Gastrocnemius medialis (tissue), 4 donors: ENCODE measurements around the gene HYAL2. TPM values are rescaled to one million over a fixed set of nuclear protein-coding genes. Genes with fewer than 3 reads are reported as not detected.

Source experiments
- ATAC-seq, 2 donors: fragments of 150-250 bp; one replicate each; pipeline ENCODE4 v1.9.1; 2016
- DNase-seq, 2 donors: peaks; one replicate each; pipeline ENCODE4 v3.0.0-alpha.2; 2019
- H3K27ac ChIP-seq, 4 donors: fragments of 200-600 bp; sonication (generic); 1 replicate in 1 of 4; 2 replicates in 3 of 4; pipeline ENCODE4 v1.5.1; 2016 to 2018; ENCODE audit warnings: mild to moderate bottlenecking in 2 of 4, moderate library complexity in 1 of 4
- H3K27me3 ChIP-seq, 3 donors: fragments of 200-600 bp; sonication (generic) in 2 of 3; 1 replicate in 1 of 3; 2 replicates in 2 of 3; pipeline versions ENCODE4 v1.5.1 to v1.6.0; 2016 to 2019; ENCODE audit warnings: mild to moderate bottlenecking in 1 of 3, moderate library complexity in 1 of 3
- H3K36me3 ChIP-seq, 2 donors: fragments of 200-600 bp; sonication (generic) in 1 of 2; one replicate each; pipeline ENCODE4 v1.5.1; 2017 to 2018
- H3K4me1 ChIP-seq, 2 donors: fragments of 200-600 bp; sonication (generic) in 1 of 2; one replicate each; pipeline ENCODE4 v1.5.1; 2016 to 2017; ENCODE audit warnings: mild to moderate bottlenecking in 2 of 2
- H3K4me3 ChIP-seq, 4 donors: fragments of 200-600 bp; sonication (generic) in 3 of 4; 1 replicate in 1 of 4; 2 replicates in 3 of 4; pipeline ENCODE4 v1.5.1; 2016 to 2019; ENCODE audit warnings: mild to moderate bottlenecking in 2 of 4
- H3K9me3 ChIP-seq, 3 donors: fragments of 200-600 bp; sonication (generic) in 2 of 3; 1 replicate in 1 of 3; 2 replicates in 2 of 3; pipeline ENCODE4 v1.5.1; 2016 to 2019
- POLR2A ChIP-seq, 2 donors: fragments of 450-650 bp; IDR thresholded peaks; one replicate each; pipeline ENCODE4 v1.6.1; 2017; ENCODE audit warnings: antibody characterized with exemption in 2 of 2, mild to moderate bottlenecking in 2 of 2, moderate library complexity in 2 of 2
- in situ Hi-C, 4 donors: fragments of 200-750 bp; cut with MboI; loops; one replicate each; pipeline versions ENCODE4 v1.15.0 to v1.8.0; 2017; ENCODE audit warnings: low sequenced_read_pairs in 4 of 4
- intact Hi-C: fragments of 100-400 bp; cut with DNase I; formaldehyde crosslinking; loops from one replicate; pipeline ENCODE4 v1.15.1; 2023; ENCODE audit warnings: low total_unique reads
- total RNA-seq, 4 donors: library from RNA; depleted of rRNA; stranded (reverse); fragments of >200 nt; gene quantifications; one replicate each; pipeline versions ENCODE4 v1.1.0 to v1.2.3, GENCODE V29; 2016
- TF ChIP-seq, protein P1 (sequence below), 5 experiments: fragments of 450-650 bp in 3 of 5; fragments of 200-600 bp in 2 of 5; sonication (generic) in 2 of 5; IDR thresholded peaks in 4 of 5; conservative IDR thresholded peaks in 1 of 5; 1 replicate in 4 of 5; 2 replicates in 1 of 5; pipeline ENCODE4 v1.5.1; 2016 to 2019; ENCODE audit warnings: antibody characterized with exemption in 5 of 5, mild to moderate bottlenecking in 3 of 5, moderate library complexity in 3 of 5

The HYAL2 gene
- total RNA-seq, 4 donors from 2014 or later, result 47.0 to 69.8 (median 65.4) TPM

DNA sequence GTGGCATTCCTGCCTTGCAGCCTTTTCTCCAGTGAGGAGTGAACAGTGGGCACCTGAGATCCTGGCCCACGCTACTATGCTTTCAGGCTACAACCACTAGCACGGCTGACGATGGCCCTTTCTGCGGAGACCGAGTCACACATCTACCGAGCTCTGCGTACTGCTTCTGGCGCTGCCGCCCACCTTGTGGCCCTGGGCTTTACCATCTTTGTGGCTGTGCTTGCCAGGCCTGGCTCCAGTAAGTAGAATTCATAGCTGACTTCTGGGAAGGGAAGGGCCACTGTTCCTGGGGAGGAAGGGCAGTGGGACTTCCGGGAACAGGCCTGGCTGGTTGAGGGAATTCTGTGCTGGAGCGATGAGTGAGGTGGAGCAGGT lies 28.8 kb upstream of the HYAL2 start:
- no peak for TF ChIP-seq POLR2A (IDR thresholded peaks at IDR 0.05)
- TF ChIP-seq, protein P1, sequence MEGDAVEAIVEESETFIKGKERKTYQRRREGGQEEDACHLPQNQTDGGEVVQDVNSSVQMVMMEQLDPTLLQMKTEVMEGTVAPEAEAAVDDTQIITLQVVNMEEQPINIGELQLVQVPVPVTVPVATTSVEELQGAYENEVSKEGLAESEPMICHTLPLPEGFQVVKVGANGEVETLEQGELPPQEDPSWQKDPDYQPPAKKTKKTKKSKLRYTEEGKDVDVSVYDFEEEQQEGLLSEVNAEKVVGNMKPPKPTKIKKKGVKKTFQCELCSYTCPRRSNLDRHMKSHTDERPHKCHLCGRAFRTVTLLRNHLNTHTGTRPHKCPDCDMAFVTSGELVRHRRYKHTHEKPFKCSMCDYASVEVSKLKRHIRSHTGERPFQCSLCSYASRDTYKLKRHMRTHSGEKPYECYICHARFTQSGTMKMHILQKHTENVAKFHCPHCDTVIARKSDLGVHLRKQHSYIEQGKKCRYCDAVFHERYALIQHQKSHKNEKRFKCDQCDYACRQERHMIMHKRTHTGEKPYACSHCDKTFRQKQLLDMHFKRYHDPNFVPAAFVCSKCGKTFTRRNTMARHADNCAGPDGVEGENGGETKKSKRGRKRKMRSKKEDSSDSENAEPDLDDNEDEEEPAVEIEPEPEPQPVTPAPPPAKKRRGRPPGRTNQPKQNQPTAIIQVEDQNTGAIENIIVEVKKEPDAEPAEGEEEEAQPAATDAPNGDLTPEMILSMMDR (IDR thresholded peaks at IDR 0.05 in 4 of 5, conservative IDR thresholded peaks at IDR 0.05 in 1 of 5), result no peak
- H3K27me3 ChIP-seq, result no peaks in the 10 kb centered on the region
- H3K36me3 ChIP-seq, result peaks cover 0 to 39% of the 10 kb centered on the region in 2 donors
- ATAC-seq (no peak), DNase-seq (no peak)
- H3K27ac ChIP-seq, result peak overlapping the region; percentile 86 to 97 (median 90)
- peak overlapping the region; percentile 64 to 91 (median 76) for H3K4me3 ChIP-seq
- H3K4me1 ChIP-seq, result peaks cover 40 to 54% of the 10 kb centered on the region in 2 donors
- no peaks in the 10 kb centered on the region for H3K9me3 ChIP-seq
- intact Hi-C loops (loop anchor here (10.0 kb wide), 1 partner anchor 1043 kb away; the partner anchor contains the start of gene RBM15B), in situ Hi-C loops (loop anchor here in 1 of 4 donors (25.0 kb wide), 1 partner anchor 186 kb away; no protein-coding TSS in a partner anchor)

DNA sequence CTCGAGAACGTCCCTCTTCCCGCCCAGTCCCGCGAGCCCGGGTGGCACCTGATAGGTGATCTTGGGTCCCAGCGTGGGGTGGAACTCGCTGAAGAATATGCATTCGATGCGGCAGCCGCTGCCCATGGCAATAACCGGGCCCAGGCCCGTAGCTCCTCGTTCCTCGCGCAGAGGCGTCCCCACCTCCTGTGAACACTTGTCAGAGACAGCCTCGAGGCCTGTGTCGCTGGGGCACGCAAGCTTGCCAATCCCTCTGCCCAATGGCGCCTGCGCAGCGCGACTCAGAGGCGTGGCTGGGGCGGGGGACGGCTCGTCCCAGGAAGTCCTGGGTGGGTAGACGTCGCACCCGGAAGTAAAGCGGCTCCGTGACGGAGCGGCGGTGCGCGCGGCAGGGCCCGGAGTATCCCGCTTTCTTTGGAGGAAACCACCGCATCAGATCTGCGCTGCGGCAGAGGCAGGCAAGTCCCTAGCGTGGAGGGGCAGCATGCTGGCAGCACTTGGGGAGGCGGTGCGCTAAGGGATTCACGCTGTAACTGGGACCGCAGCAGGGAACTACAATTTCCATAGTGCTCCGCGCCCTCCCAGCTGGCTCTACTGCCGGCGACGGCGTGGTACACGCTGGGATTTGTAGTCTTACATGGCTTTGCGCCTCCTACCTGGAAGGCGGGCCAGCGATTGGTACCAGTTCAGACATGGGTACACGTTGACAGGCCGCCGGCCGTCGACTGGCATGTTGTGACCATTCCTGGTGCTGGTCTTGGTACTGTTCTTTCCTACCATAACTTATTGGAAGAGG lies 28.2 kb upstream of the HYAL2 start, which contains the start of the genes CYB561D2 and NPRL2:
Gene CYB561D2, plus strand, starts transcription at position 336 of the 796 bp plus-strand sequence. CDS start 572 bp downstream, outside the sequence.
Gene NPRL2, minus strand, starts transcription at position 249 of the 796 bp plus-strand sequence. Its CDS starts 123 bp downstream, at position 126.
- peaks cover 34 to 51% of the 10 kb centered on the region in 2 donors for H3K4me1 ChIP-seq
- TF ChIP-seq, protein P1 (IDR thresholded peaks at IDR 0.05 in 4 of 5, conservative IDR thresholded peaks at IDR 0.05 in 1 of 5), result peak in 1 of 5 experiments; percentile 6
- TF ChIP-seq POLR2A (IDR thresholded peaks at IDR 0.05), result peak; percentile 90 to 92
- H3K36me3 ChIP-seq, result peaks cover 0 to 39% of the 10 kb centered on the region in 2 donors
- no peaks in the 10 kb centered on the region for H3K9me3 ChIP-seq
- intact Hi-C loops (loop anchor here (10.0 kb wide), 1 partner anchor 1044 kb away; the partner anchor contains the start of gene RBM15B), in situ Hi-C loops (loop anchor here in 1 of 4 donors (25.0 kb wide), 1 partner anchor 187 kb away; no protein-coding TSS in a partner anchor)
- peak; percentile 93 to 95 for ATAC-seq
- peak within 1 kb of the TSS; percentile 64 to 91 (median 76) for H3K4me3 ChIP-seq
- DNase-seq, result peak; percentile 94 to 97
- H3K27ac ChIP-seq, result peak within 1 kb of the TSS; percentile 86 to 97 (median 90)
- H3K27me3 ChIP-seq, result no peaks in the 10 kb centered on the region

DNA sequence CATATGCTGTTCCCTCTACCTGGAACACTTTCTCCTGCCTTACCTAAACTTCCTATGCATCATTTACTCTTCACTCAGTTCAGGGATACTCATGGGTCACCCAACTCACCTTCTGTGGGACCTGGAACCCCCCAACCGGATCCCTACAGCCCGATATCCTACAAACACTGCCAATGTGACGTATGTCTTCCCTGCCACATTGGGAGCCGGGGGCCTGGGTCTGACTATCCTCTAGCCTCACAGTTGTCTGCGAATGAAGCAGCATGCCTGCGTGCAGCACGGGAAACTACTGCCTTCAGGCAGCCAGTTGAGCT lies 27.6 kb upstream of the HYAL2 start:
- Histone ChIP-seq H3K4me1 (peaks cover 28 to 51% of the 10 kb centered on the region in 2 donors), H3K27ac (peak overlapping the region; percentile 86 to 97 (median 90)), H3K27me3 (no peaks in the 10 kb centered on the region), H3K36me3 (peaks cover 0 to 33% of the 10 kb centered on the region in 2 donors), H3K9me3 (no peaks in the 10 kb centered on the region), H3K4me3 (peak overlapping the region; percentile 64 to 91 (median 76))
- TF ChIP-seq POLR2A (IDR thresholded peaks at IDR 0.05), result no peak
- TF ChIP-seq, protein P1 (IDR thresholded peaks at IDR 0.05 in 4 of 5, conservative IDR thresholded peaks at IDR 0.05 in 1 of 5), result no peak
- no peak for DNase-seq
- no peak for ATAC-seq
- in situ Hi-C loops (loop anchor here in 1 of 4 donors (25.0 kb wide), 1 partner anchor 187 kb away; no protein-coding TSS in a partner anchor), intact Hi-C loops (loop anchor here (10.0 kb wide), 1 partner anchor 1045 kb away; the partner anchor contains the start of gene RBM15B)

DNA sequence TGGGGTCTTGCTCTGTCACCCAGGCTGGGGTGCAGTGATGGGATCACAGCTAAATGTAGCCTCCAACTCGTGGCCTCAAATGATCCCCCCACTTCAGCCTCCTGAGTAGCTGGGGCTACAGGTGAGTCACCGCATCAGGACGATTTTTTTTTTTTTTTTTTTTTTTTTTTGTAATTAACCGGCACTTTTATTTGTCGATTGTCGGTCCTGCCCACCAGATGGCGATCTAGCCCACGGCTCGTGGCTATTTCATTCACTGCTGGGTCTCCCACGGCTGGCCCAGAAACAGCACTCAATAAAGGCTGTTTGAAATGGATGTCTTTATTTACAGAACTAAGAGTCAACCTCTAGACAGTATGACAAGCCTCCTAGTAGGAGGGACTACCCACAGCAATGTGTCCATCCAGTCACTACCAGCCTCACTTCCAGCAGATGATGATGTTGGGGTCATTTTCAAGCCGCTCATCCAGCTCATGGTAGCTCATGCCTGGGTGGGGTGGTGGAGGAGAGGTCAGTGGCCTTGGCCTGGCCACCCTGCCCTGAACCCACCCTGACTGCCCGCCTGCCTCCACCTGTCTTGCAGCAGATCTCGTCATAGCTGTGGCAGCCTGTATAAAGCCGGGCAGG lies 24.8 kb upstream of the HYAL2 start:
- DNase-seq (peak in 1 of 2 donors; percentile 51), ATAC-seq (no peak)
- H3K27me3 ChIP-seq, result no peaks in the 10 kb centered on the region
- H3K9me3 ChIP-seq, result no peaks in the 10 kb centered on the region
- H3K27ac ChIP-seq, result peak overlapping the region in 3 of 4 donors; percentile 7 to 14 (median 12)
- no peak overlapping the region for H3K4me3 ChIP-seq
- in situ Hi-C loops, result loop anchor here in 3 of 4 donors (5.0 to 10.0 kb wide), 3 partner anchors 195 to 200 kb away; no protein-coding TSS in a partner anchor
- H3K4me1 ChIP-seq, result peaks cover 23 to 45% of the 10 kb centered on the region in 2 donors
- TF ChIP-seq, protein P1 (IDR thresholded peaks at IDR 0.05 in 4 of 5, conservative IDR thresholded peaks at IDR 0.05 in 1 of 5), result peak in 4 of 5 experiments; percentile 52 to 62 (median 58)
- no peak for TF ChIP-seq POLR2A (IDR thresholded peaks at IDR 0.05)
- intact Hi-C loops, result loop anchor here (1.0 kb wide), 2 partner anchors 41 to 195 kb away; no protein-coding TSS in a partner anchor
- H3K36me3 ChIP-seq, result peaks cover 0 to 11% of the 10 kb centered on the region in 2 donors
